Stimulated activated CD8-positive, alpha-beta memory T cell treated with anti-CD3 and anti-CD28 coated beads, Interleukin-4, amount 100 ng/mL, for 1 hour (primary cell): Measurements from ENCODE around the gene TAC3.
"Not testable (repeated sequence)": the region's sequence is repeated elsewhere in the genome, so short reads cannot be mapped to it uniquely, and the experiment has no call there.

ENCODE experiments used
- DNase-seq, 2 donors: peaks; one replicate each; pipeline ENCODE4 v3.0.0-alpha.2; 2020; ENCODE audit warnings: low read depth in 2 of 2, low spot score in 1 of 2

TAC3 gene

GRCh38 chr12:56987011-56987410, 29.3 kb downstream of the TAC3 start:
- DNase-seq, result no peak

GRCh38 chr12:56985714-56986113, 30.6 kb downstream of the TAC3 start:
- DNase-seq, result not testable (repeated sequence)

GRCh38 chr12:56983386-56983785, 32.9 kb downstream of the TAC3 start:
- no peak for DNase-seq

- DNase-seq, result not testable (repeated sequence)
Observed at GRCh38 chr12:56982578-56983236, 33.6 kb downstream of the TAC3 start.

- no peak for DNase-seq
Observed at GRCh38 chr12:56980941-56981530, 35.3 kb downstream of the TAC3 start.

- DNase-seq, result no peak
Observed at GRCh38 chr12:56980268-56980667, 36.1 kb downstream of the TAC3 start.

GRCh38 chr12:56979628-56980027, 36.7 kb downstream of the TAC3 start:
- DNase-seq, result no peak

- no peak for DNase-seq
Observed at GRCh38 chr12:56978397-56979138, 37.8 kb downstream of the TAC3 start.

- DNase-seq, result not testable (repeated sequence)
Observed at GRCh38 chr12:56977361-56977760, 39.0 kb downstream of the TAC3 start.

GRCh38 chr12:56974224-56974623, 42.1 kb downstream of the TAC3 start:
- DNase-seq, result not testable (repeated sequence)

- not testable (repeated sequence) for DNase-seq
Observed at GRCh38 chr12:56968910-56969309, 47.4 kb downstream of the TAC3 start.

- not testable (repeated sequence) for DNase-seq
Observed at GRCh38 chr12:56965997-56966642, 50.2 kb downstream of the TAC3 start.

- not testable (repeated sequence) for DNase-seq
Observed at GRCh38 chr12:56965124-56965523, 51.2 kb downstream of the TAC3 start.

- DNase-seq, result not testable (repeated sequence)
Observed at GRCh38 chr12:56963557-56963956, 52.8 kb downstream of the TAC3 start.

GRCh38 chr12:56962247-56962646, 54.1 kb downstream of the TAC3 start:
- not testable (repeated sequence) for DNase-seq
